Anterior cingulate cortex (tissue), 58 donors: ENCODE results near the gene CD40.

Experiments
- DNase-seq, 58 donors: peaks; one replicate each; lab custom pipeline; 2025; lab: John Stamatoyannopoulos, UW

The CD40 gene

DNA sequence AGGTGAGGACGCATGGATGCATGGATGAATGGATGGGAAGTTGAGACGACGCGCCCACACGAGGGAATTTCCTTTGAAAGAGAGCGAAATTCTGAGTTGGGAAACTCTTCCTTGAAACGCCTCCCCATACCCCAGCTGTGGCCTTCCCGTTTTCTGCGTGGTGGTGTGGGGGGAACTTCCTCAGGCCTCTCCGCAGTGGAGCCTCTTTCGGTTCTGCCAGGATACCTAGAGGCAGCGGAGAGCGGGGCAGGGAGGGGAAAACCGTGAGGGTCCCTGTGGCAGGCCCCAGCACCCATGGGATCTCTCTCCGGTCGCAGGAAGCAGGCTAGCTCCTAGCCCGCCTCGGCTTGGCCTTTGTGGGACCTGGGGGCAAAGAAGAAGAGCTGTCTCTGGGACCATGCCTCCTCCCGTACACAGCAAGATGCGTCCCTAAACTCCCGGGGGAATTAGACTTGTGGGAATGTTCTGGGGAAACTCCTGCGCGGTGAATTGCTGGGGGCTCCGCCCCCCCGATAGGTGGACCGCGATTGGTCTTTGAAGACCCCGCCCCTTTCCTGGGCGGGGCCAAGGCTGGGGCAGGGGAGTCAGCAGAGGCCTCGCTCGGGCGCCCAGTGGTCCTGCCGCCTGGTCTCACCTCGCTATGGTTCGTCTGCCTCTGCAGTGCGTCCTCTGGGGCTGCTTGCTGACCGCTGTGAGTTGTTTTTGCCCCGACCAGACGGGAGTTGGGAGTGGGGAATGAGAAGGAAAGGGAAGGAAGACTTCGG is at the start of gene CD40:
CD40 (plus strand) TSS at position 611 of the 764 bp plus-strand sequence; CDS start at position 641, 30 bp downstream.
- peak in 46 of 58 donors; percentile 11 to 71 (median 34) for DNase-seq

DNA sequence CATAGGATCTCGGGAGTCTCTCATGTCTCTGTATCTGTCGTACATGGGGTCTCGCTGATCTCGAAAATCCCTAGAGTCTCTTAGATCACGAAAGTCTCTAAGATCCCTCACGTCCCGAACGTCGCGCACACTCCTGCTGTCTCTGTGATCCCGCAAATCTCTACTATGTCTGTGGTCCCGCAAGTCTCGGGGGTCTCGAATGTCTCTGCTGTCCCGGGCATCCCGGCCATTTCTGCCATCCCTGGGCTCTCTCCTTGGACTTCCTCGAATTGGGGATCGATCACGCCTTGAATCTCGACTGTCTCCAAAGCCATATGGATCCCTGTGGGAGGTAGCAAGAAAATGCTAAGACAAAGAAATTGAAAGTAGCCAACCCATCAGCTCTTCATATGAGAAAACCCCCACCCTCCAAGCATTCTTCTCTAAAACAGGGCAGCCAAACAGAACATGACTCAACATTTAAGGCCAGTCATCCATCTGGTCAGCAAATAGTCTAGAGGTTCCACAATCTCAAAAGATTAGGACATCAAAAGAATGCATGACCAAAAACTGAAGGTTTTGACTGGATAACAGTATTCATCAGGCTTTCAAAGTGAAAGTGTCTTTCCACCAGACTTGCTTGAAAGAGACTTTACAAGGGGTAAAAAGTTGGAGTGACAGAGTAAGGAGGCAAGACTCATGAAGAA is 47.8 kb upstream of the CD40 start:
- DNase-seq: no peak

DNA sequence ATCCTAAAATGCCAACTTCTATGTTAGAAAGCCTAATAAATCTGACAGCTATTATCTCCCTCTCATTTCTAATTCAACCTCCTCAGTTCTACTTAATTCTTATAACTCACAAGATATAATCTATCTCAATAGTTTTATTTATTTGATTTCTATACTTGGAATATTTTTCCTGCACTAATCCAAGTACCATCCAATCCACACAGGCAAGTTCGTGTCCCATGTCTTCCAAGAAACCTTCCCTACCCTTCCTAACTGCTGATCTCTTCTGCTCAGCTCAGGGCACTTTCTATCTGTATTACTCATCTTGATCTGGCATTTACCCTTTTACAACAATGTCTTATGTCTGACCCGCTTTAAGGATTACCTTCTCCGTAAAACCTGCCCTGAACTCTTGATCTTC is 46.5 kb upstream of the CD40 start:
- no peak for DNase-seq

DNA sequence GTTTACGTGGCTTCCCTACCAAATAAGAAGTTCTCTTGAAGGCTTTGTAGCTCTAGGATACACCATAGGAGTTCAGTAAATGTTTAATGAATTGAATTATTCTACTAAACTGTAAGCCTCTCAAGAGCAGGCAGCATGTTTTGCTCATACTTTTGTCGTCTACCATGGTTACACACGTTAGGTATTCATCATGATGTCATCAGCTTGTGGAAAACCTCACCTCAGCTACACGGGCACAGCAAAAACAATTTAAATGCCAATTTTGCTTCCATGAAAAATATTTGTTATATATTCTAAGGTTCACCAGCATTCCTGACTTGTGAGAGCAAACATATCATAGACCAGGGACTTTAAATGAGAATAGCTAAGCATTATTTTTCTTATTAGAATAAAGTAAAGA is 45.1 kb upstream of the CD40 start:
- DNase-seq: no peak

DNA sequence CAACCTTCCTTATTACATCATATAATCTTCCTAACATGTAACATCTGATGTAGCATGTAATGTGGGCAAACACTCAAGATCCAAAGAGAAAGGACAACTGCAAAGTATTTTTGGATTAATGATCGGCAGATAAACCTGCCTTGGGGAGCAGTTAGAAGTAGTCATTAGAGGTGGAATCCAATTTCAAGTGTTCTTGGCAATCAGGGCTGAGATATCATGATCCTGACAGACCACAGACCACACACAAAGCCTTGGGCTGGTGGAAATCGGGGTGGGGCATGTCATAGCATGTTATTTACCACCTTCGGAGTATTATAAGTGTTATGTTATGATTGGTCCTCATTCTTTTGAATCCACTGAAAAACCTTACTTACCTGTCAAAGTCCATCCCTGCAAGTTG is 44.7 kb upstream of the CD40 start:
- DNase-seq: no peak

DNA sequence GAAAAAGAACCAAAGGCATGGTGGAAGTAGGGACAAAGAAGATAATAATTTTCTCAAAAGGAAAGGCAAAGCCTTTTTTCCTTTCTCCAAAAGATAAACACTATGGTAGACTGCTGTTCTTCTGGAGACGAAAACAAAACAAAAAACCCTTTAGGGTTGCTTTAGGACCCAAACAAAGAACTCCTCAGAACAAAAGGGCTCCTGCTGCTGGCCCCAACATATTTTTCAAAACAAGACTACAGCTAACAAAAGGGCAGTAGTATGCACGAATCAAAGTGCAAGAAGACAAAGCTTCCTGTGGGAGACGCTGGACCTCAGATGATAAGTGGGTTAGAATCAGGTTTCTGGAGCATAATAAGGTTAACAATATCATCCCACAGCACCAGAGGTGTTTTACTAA is 44.1 kb upstream of the CD40 start:
- DNase-seq: no peak

DNA sequence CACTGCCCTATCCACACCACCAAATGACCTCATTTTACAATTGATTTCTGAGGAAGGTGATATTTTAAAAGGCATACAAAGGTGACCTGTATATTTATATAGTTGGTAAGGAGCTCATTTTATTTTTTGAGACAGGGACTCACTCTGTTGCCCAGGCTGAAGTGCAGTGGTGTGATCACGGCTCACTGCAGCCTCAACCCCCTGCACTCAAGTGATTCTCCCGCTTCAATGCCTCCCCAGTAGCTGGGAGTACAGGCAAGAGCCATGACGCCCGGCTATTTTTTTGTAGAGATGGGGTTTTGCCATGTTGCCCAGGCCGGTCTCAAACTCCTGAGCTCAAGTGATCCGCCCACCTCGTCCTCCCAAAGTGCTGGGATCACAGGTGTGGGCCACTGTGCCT is 41.3 kb upstream of the CD40 start:
- DNase-seq: no peak

DNA sequence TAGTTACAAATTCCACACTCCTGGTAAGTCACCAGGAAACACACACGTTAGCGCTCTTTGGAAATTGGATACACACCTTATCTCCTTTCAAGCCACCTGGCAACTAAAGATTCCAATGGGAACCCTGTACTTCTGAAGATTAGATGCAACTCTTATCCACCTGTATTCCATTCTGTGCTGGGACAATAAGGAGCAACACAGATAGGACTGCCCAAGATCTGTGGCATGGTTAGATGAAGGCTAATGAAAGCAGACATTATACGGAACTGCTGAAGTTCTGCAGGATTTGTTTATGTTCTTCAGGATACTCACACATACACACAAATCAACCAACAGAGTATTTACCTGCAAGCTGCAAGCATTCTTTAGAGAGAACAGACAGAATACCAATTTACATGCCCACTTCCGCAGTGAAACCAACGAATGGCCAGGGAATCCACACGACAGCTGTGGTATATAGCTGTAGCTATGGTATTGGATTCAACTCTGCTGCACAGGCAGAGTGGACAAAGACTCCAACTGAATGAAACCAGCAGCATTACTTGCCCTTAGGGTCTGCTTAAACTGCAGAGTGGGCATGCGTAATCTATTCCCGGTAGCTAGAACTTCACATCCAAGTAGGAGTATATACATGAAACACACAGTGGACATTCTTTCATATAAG is 40.3 kb upstream of the CD40 start:
- no peak for DNase-seq

DNA sequence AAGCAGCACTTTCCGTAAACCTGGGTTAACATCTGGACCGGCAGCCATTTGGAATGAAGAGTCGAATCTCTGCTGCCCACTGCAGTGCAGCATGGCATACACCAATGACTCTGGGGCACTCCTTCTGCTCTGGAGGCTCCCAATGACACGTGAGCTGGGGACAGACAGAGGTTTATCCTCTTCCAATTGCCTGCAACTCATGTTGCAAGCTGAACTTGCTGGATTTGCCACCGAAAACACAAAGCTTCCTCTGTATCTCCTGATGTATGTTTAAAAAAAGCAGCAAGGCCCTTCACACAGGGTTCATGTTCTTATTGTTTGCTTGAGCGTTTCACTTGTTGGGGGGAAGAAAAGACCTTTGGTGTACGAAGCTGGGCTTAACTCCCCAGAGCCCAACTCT is 39.2 kb upstream of the CD40 start:
- peak in 7 of 58 donors; percentile 8 to 40 (median 28) for DNase-seq

DNA sequence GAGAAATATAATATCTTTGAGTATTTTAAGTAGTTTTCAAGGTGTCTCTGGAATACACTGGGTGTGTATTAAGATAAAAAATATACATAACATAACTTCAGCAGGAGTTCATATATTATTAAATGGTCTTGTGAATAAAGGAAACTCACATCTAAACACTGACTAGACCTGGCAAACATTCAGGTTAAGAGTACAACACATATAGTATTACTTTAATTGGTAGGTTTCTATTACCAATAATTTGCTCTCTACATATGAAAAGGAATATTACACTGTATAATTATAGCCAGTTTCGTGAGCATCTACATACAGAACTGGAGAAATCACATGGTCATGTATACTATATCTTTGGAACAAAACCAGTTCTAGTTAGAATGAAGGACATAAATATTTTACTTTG is 37.0 kb upstream of the CD40 start:
- DNase-seq: no peak

DNA sequence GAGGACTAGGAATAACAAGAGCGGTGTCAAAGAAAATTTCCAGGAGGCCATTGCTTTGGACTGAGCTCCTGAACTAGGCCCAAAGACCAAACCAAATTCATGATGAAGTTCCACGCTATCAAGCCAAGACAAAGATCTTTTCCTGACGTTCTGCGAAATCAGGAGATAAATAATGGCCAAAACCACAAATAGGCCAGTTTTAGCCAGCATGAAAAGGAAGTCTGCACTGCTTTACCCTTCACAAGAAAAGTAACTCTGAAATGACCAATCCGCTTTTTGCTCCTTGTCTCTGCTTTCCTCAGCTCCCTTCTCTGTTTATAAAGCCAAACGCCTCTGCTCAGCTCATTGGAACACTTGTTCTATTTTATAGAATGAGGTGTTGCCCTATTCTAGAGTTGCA is 35.0 kb upstream of the CD40 start:
- peak in 1 of 58 donors; percentile 13 for DNase-seq

DNA sequence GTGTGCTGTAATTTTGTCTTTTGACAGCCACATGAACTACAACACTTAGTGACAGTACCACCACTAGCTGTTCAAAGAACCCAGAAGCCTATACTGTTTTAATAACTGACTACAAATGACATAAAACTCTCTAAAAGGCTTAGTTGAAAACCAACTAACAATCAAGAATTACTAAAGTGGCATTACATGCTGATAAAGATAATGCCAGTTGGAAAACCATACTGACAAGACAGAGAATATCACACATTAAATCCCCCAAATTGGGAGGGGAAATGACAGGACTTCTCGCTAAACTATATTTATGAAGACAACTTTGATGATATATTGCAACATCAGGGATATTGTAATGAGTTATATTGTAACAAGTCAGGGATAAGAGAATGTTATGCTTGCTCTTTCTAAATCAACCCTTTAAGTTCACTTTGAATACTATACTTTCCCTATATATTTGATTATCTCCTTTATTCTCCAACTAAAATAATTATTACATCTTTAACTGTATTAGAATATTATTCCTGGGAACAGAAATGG is 34.5 kb upstream of the CD40 start:
- DNase-seq: no peak

DNA sequence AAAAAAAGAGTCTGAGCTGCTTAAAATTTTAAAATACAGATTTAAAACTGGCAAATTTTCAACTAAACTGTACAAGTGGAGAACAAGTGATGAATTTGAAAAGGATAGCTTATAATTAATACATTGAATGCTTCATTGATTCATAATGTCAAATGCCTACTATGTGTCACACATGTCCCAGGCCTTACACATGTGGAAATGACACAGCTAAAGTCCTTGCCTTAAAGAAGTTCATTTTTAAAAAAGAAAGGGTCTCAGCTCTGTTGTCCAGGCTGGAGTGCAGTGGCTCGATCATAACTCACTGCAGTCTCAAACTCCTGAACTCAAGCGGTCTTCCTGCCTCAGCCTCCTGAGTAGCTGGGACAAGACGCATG is 33.3 kb upstream of the CD40 start:
- DNase-seq: no peak

DNA sequence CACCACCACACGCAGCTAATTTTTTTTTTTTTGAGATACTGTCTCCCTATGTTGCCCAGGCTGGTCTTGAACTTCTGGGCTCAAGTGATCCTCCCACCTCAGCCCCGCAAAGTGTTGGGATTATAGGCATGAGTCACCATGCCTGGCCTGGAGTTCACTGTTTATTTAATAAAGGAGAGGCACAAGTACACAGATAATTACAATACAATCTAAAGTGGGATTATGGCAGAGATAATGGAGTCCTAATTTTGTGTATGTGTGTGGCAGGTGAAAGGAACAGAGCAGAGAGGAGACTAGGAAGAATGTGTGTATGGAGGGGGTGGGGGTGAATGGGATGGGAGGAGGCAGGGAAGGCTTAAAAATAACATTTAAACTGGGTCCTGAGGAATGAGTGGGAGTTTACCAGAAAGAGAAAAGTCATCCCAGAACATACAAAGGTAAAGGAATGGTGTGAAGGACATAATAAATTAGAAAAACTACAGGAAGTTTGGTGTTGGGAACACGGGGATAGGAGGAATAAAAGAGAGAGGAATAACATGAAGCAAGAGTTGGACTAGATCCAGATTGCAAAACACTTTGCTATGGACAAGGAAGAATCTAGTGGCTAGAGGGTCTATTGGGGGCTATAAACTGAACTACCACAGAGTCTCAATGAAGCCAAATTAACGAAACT is 32.8 kb upstream of the CD40 start:
- no peak for DNase-seq

DNA sequence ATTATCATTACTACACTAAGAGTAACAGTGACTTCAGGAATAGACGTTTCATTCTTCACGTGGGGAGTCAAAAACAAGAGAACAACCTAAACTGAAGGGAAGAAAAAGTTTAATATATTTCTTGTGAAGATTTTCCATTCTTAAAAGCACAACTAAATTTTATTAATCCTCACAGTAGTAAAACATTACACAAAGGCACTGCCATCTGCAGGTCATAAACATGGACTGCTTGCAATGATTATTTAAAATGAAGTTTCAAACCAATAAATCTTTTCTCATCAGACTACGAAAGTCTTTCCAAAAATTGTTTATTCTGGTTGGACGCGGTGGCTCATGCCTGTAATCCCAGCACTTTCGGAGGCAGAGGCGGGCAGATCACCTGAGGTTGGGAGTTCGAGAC is 31.0 kb upstream of the CD40 start:
- no peak for DNase-seq

DNA sequence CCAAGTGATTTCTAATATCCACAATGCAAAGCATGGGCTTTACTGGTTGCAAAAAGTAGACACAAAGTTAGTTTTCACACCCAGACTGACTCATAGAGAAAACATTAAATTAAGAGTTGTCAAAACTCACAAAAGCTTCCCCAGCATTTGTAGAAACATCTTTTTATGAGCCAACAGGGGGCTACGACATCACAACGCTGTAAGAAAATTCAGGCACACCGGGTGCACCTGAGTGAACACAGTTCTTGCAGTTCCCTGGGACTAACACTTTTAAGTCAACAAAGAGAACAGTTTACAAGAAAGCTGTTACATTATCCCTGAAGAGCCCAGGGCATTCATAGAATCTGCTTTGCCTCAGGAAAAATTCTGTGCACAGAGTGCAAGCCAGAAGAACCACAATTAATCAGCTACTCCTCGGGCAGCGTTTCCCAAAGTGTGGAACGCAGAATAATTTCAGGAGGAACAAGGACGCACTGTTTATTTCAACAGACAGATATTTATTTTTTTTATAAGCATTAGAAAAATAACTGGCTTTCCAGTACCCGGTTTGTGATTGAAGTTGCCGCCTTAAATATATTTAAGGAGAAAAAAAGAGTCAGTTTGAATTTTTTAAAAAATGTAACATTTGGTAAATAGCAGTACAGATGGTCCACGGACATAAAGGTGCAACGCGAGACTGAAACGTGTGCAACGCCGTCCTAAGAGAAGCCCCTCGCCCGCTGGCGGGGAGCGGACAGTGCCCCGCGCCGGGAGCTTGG is 29.5 kb upstream of the CD40 start:
- no peak for DNase-seq

DNA sequence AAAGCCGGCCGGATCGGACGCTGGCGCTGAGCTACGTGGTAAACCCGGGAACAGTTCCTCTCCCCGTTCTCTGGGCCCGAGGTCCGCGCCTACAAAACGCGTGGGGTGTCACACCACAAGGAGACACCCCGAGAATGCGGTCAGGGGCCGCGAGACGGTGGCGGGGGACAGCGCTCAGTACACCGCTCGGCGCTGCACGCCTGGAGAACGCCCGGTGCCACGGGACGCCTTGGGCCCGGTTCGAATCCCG is 29.0 kb upstream of the CD40 start:
- peak in 8 of 58 donors; percentile 58 to 80 (median 70) for DNase-seq

DNA sequence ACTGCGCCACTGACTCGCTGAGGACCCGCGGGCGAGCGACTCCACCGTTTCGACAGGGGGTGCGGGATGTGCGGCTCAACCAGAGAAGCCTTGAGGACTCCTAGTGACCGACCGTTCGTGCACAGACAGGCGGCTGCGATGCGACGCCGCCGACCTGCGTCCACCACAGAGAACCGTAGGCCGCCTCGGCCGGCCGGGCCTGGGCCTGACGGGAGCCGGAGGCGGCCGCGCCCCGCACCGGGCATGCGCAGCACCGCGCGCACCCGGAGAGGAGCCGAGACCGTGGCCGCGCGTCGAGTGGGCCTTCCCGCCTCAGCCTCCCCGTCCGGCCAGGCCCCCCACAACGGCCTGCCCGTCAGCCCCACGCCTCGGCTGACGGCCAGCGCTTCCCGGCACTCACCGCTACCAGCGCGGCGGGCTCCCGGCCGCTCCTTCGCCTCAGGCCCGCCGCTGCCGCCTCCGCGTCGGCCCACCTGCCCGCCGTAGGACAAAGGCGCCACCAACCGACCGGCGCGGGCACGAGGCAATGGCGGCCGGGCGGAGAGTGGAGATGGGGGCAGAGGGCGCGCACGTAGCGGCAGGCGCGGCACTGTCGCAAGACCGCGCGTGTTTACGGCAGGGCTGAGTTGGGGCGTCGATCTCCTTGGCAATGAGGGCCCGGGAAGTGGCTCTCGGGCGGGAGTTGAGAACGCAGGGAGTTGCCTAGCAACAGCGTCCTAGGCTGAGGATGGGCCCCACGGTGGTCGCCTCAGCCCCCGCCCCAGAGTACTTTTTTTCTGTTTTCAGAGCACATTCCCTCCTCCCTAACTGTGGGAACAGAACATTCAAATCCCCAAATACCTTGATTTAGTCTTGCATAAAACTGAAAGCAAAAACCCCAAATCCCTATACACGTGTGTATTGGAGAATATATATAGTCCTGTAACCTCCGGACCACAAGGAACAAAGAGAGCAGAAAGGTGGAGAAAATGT is 28.4 kb upstream of the CD40 start, which contains the start of gene NCOA5:
NCOA5 (minus strand) TSS at position 546 of the 972 bp plus-strand sequence. CDS start 10,538 bp downstream, outside the sequence.
- peak; percentile 73 to 97 (median 94) for DNase-seq
